HepG2 (cell line): ENCODE results near the gene HTR3C. TPM values are rescaled to one million over a fixed set of nuclear protein-coding genes. Genes with fewer than 3 reads are reported as not detected.

Experiments
- ATAC-seq: fragments of 200-7000 bp; cut with Tn5 transposase; 3 replicates; pipeline ENCODE4 v1.9.1; 2020; ENCODE audit warnings: mild to moderate bottlenecking, moderate library complexity
- BruUV-seq: library from RNA; stranded (reverse); fragments of 400-500 nt; replicated peaks from 2 replicates; lab custom pipeline; 2021; lab: Mats Ljungman, UMichigan
- CTCF ChIA-PET: fragments of 300-600 bp; formaldehyde crosslinking; extraction: SDS; loops from one replicate; lab custom pipeline; 2021; ENCODE audit warnings: low total read pairs, inconsistent platforms, low intra/inter-chr PET ratio; lab: Yijun Ruan, JAX
- POLR2A ChIA-PET: fragments of 350-600 bp; sonication (Branson Sonifier 250); formaldehyde crosslinking; loops from one replicate; lab custom pipeline; 2020; ENCODE audit warnings: antibody characterized with exemption, inconsistent platforms; lab: Yijun Ruan, JAX
- DNase-seq: peaks from one replicate; pipeline ENCODE4 v3.0.0-alpha.2; 2015; ENCODE audit warnings: low spot score
- FAIRE-seq: peaks from 3 replicates; lab custom pipeline; 2011; peaks lifted over from hg19 to GRCh38; lab: Jason Lieb, UNC
- H2AFZ ChIP-seq: one replicate; pipeline ENCODE4 v1.6.1; 2011; ENCODE audit warnings: low read length, inconsistent platforms
- H3K27ac ChIP-seq: fragments of 300-600 bp; 3 replicates; pipeline ENCODE4 v1.8.0; 2011; ENCODE audit warnings: mixed run types, mild to moderate bottlenecking, mixed read lengths, low read length, inconsistent platforms; ENCODE audit not compliant: insufficient read depth; ENCODE audit errors: extremely low read length
- H3K27me3 ChIP-seq, 2 experiments: fragments of 200-600 bp in 1 of 2; 2 replicates in 1 of 2; 3 replicates in 1 of 2; pipeline versions ENCODE4 v1.6.0 to v1.8.0; 2011; ENCODE audit warnings: low read length in 2 of 2, mild to moderate bottlenecking in 2 of 2, moderate library complexity in 2 of 2, inconsistent platforms in 1 of 2; ENCODE audit not compliant: insufficient read depth in 2 of 2, control insufficient read depth in 1 of 2
- H3K36me3 ChIP-seq, 2 experiments: fragments of 200-600 bp in 1 of 2; replicated peaks in 1 of 2; 2 replicates in 1 of 2; 3 replicates in 1 of 2; pipeline versions ENCODE4 v1.5.1 to v1.8.0; 2011; ENCODE audit warnings: low read length in 2 of 2, inconsistent platforms in 1 of 2; ENCODE audit not compliant: insufficient read depth in 2 of 2, control insufficient read depth in 1 of 2
- H3K4me1 ChIP-seq: 2 replicates; pipeline ENCODE4 v1.5.1; 2012; ENCODE audit warnings: low read length, inconsistent platforms; ENCODE audit not compliant: insufficient read depth
- H3K4me2 ChIP-seq: 2 replicates; pipeline ENCODE4 v1.6.0; 2011; ENCODE audit warnings: low read depth, low read length, inconsistent platforms
- H3K4me3 ChIP-seq, 3 experiments: fragments of 200-600 bp in 1 of 3; sonication (generic), shearing (Covaris generic) in 1 of 3; replicated peaks in 1 of 3; 2 replicates each; pipeline ENCODE4 v1.5.1; 2011 to 2016; ENCODE audit warnings: low read length in 3 of 3, inconsistent platforms in 2 of 3, low read depth in 2 of 3, mild to moderate bottlenecking in 2 of 3, control low read depth in 1 of 3, mixed read lengths in 1 of 3; ENCODE audit not compliant: insufficient read depth in 1 of 3
- H3K79me2 ChIP-seq: one replicate; pipeline ENCODE4 v1.6.1; 2011; ENCODE audit warnings: low read length, inconsistent platforms; ENCODE audit not compliant: insufficient read depth
- H3K9ac ChIP-seq: 2 replicates; pipeline ENCODE4 v1.6.0; 2011; ENCODE audit warnings: mild to moderate bottlenecking, low read depth, low read length, inconsistent platforms; ENCODE audit not compliant: insufficient read depth
- H3K9me3 ChIP-seq: 2 replicates; pipeline ENCODE4 v1.5.1; 2012; ENCODE audit warnings: mild to moderate bottlenecking, low read length
- H4K20me1 ChIP-seq: 2 replicates; pipeline ENCODE4 v1.6.0; 2011; ENCODE audit warnings: inconsistent platforms, mild to moderate bottlenecking, low read length, moderate library complexity; ENCODE audit not compliant: insufficient read depth
- FOXM1 ChIP-seq: sonication (generic); formaldehyde crosslinking; IDR thresholded peaks from 2 replicates; pipeline ENCODE4 v1.5.0; 2020; ENCODE audit warnings: missing genetic modification reagents
- KAT2B ChIP-seq: fragments of 150-350 bp; IDR thresholded peaks from 2 replicates; pipeline ENCODE4 v1.6.1; 2014; ENCODE audit warnings: low read depth, low read length, borderline replicate concordance
- MLLT10 ChIP-seq: sonication (generic); formaldehyde crosslinking; IDR thresholded peaks from 2 replicates; pipeline ENCODE4 v1.4.0; 2020; ENCODE audit warnings: missing genetic modification reagents
- NFE2L1 ChIP-seq: sonication (generic); formaldehyde crosslinking; IDR thresholded peaks from 2 replicates; pipeline ENCODE4 v1.4.0; 2020; ENCODE audit warnings: missing genetic modification reagents, mild to moderate bottlenecking, borderline replicate concordance
- NFYC ChIP-seq: IDR thresholded peaks from 2 replicates; pipeline ENCODE4 v1.6.1; 2016; ENCODE audit warnings: missing genetic modification reagents, missing compliant biosample characterization
- PATZ1 ChIP-seq: sonication (generic); formaldehyde crosslinking; IDR thresholded peaks from 2 replicates; pipeline ENCODE4 v1.4.0; 2020; ENCODE audit warnings: missing genetic modification reagents
- PHF20 ChIP-seq: sonication (generic); formaldehyde crosslinking; IDR thresholded peaks from 2 replicates; pipeline ENCODE4 v1.5.0; 2020; ENCODE audit warnings: mild to moderate bottlenecking, missing genetic modification reagents
- ZNF546 ChIP-seq: sonication (generic); formaldehyde crosslinking; conservative IDR thresholded peaks from 2 replicates; pipeline ENCODE4 v1.8.1; 2023; ENCODE audit warnings: mild to moderate bottlenecking, missing genetic modification reagents
- WGBS: methylation state at CpG from one replicate; pipeline ENCODE4 v1.1.6; 2017; ENCODE audit warnings: low lambda C conversion rate; 5-methylcytosine and 5-hydroxymethylcytosine counted together
- in situ Hi-C: cut with HindIII; loops from 2 replicates; pipeline ENCODE4 v1.10.0; 2017; ENCODE audit warnings: low pct_unique_long_range_greater_than_20kb; ENCODE audit not compliant: extremely low pct_ligation_motif_present
- intact Hi-C: fragments of 100-400 bp; cut with micrococcal nuclease; formaldehyde crosslinking; loops from one replicate; pipeline ENCODE4 v1.10.0; 2022; ENCODE audit not compliant: unreplicated experiment
- polyA plus RNA-seq, 8 experiments: library from polyadenylated mRNA; depleted of rRNA in 3 of 8; stranded (reverse) in 7 of 8; unstranded in 1 of 8; fragments of >200 nt; fragmentation: Illumina TruSeq in 4 of 8; extraction: Trizol in 4 of 8; gene quantifications; 2 replicates each; pipeline versions ENCODE4 v1.2.1 to v1.2.3, GENCODE V29; 2011 to 2016; ENCODE audit warnings: low read depth in 4 of 8, missing spikeins in 1 of 8, mixed read lengths in 1 of 8; ENCODE audit not compliant: insufficient read depth in 1 of 8
- total RNA-seq, 5 experiments: library from RNA; depleted of rRNA; stranded (reverse); fragments of >200 nt; fragmentation: Illumina TruSeq; extraction: Trizol; gene quantifications; 2 replicates each; pipeline ENCODE4 v1.2.3, GENCODE V29; 2016; ENCODE audit warnings: low read depth in 1 of 5
- TF ChIP-seq, protein P1 (sequence below): sonication (generic); formaldehyde crosslinking; IDR thresholded peaks from 2 replicates; pipeline ENCODE4 v1.4.0; 2020; ENCODE audit warnings: missing genetic modification reagents, mild to moderate bottlenecking, borderline replicate concordance
- TF ChIP-seq, protein P2 (sequence below): sonication (generic); formaldehyde crosslinking; IDR thresholded peaks from 2 replicates; pipeline ENCODE4 v1.5.1; 2020; ENCODE audit warnings: missing genetic modification reagents, mild to moderate bottlenecking, borderline replicate concordance

The HTR3C gene
- total and polyA plus RNA-seq, 2 of the 13 experiments (the other 11 are each of a cell fraction or from before 2014, with no cell fraction given): not detected

GRCh38 chr3:184003187-184003967 is 49.5 kb upstream of the HTR3C start:
- no peak for FAIRE-seq
- H3K9me3 ChIP-seq: no peaks in the 10 kb centered on the region
- DNase-seq: no peak
- H3K4me1 ChIP-seq: peaks cover 21% of the 10 kb centered on the region
- H3K27ac ChIP-seq: no peak overlapping the region
- whole genome bisulfite sequencing: 94% methylated on average over 5 of the region's 5 CpGs
- no peaks in the 10 kb centered on the region for H3K27me3 ChIP-seq
- H3K9ac ChIP-seq: no peak overlapping the region
- ChIA-PET CTCF (no interaction called here), POLR2A (no interaction called here)
- H3K36me3 ChIP-seq: no peaks in the 10 kb centered on the region; a peak in 1 of 5 replicates
- no peak for ATAC-seq
- H3K4me2 ChIP-seq: no peak overlapping the region
- in situ Hi-C loops (no loop called here), intact Hi-C loops (no loop called here)
- BruUV-seq: no TSS peak
- no peak for TF ChIP-seq PHF20
- TF ChIP-seq NFYC (CRISPR knock-in tag): no peak
- no peak for TF ChIP-seq FOXM1
- no peak for TF ChIP-seq NFE2L1 (CRISPR knock-in tag)
- TF ChIP-seq KAT2B: no peak
- TF ChIP-seq PATZ1 (CRISPR knock-in tag): no peak
- TF ChIP-seq MLLT10 (CRISPR knock-in tag): no peak
- TF ChIP-seq, protein P1, sequence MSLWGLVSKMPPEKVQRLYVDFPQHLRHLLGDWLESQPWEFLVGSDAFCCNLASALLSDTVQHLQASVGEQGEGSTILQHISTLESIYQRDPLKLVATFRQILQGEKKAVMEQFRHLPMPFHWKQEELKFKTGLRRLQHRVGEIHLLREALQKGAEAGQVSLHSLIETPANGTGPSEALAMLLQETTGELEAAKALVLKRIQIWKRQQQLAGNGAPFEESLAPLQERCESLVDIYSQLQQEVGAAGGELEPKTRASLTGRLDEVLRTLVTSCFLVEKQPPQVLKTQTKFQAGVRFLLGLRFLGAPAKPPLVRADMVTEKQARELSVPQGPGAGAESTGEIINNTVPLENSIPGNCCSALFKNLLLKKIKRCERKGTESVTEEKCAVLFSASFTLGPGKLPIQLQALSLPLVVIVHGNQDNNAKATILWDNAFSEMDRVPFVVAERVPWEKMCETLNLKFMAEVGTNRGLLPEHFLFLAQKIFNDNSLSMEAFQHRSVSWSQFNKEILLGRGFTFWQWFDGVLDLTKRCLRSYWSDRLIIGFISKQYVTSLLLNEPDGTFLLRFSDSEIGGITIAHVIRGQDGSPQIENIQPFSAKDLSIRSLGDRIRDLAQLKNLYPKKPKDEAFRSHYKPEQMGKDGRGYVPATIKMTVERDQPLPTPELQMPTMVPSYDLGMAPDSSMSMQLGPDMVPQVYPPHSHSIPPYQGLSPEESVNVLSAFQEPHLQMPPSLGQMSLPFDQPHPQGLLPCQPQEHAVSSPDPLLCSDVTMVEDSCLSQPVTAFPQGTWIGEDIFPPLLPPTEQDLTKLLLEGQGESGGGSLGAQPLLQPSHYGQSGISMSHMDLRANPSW (CRISPR knock-in tag): no peak
- TF ChIP-seq, protein P2, sequence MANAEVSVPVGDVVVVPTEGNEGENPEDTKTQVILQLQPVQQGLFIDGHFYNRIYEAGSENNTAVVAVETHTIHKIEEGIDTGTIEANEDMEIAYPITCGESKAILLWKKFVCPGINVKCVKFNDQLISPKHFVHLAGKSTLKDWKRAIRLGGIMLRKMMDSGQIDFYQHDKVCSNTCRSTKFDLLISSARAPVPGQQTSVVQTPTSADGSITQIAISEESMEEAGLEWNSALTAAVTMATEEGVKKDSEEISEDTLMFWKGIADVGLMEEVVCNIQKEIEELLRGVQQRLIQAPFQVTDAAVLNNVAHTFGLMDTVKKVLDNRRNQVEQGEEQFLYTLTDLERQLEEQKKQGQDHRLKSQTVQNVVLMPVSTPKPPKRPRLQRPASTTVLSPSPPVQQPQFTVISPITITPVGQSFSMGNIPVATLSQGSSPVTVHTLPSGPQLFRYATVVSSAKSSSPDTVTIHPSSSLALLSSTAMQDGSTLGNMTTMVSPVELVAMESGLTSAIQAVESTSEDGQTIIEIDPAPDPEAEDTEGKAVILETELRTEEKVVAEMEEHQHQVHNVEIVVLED: no peak
- TF ChIP-seq ZNF546 (CRISPR knock-in tag): no peak
- H2AFZ ChIP-seq: no peak overlapping the region
- no peak overlapping the region for H3K4me3 ChIP-seq
- no peaks in the 10 kb centered on the region for H4K20me1 ChIP-seq
- H3K79me2 ChIP-seq: no peaks in the 10 kb centered on the region
